NCI-H2107 treated with DMSO at 0.1 percent for 48 hours (cell line): Measurements from ENCODE around the gene INPP4B.

Experiments
- DNase-seq: peaks from one replicate; lab custom pipeline; 2025; ENCODE audit not compliant: unreplicated experiment; lab: John Stamatoyannopoulos, UW

Gene INPP4B

GRCh38 chr4:142164767-142165500 is 681.2 kb downstream of the INPP4B start:
- DNase-seq: no peak

- no peak for DNase-seq
Measured at GRCh38 chr4:142161086-142161485, 685.0 kb downstream of the INPP4B start.

GRCh38 chr4:142160509-142160908 is 685.6 kb downstream of the INPP4B start:
- no peak for DNase-seq

- DNase-seq: no peak
Measured at GRCh38 chr4:142158980-142159379, 687.1 kb downstream of the INPP4B start.

GRCh38 chr4:142156256-142156655 is 689.8 kb downstream of the INPP4B start:
- no peak for DNase-seq

GRCh38 chr4:142155347-142155746 is 690.8 kb downstream of the INPP4B start:
- DNase-seq: no peak

GRCh38 chr4:142150483-142150882 is 695.6 kb downstream of the INPP4B start:
- DNase-seq: no peak

- no peak for DNase-seq
Measured at GRCh38 chr4:142144813-142145212, 701.3 kb downstream of the INPP4B start.

GRCh38 chr4:142142366-142143054 is 703.6 kb downstream of the INPP4B start:
- DNase-seq: no peak

- no peak for DNase-seq
Measured at GRCh38 chr4:142141224-142141623, 704.9 kb downstream of the INPP4B start.

- no peak for DNase-seq
Measured at GRCh38 chr4:142130666-142131065, 715.4 kb downstream of the INPP4B start.

GRCh38 chr4:142129931-142130330 is 716.2 kb downstream of the INPP4B start:
- DNase-seq: no peak

GRCh38 chr4:142129473-142129872 is 716.6 kb downstream of the INPP4B start:
- DNase-seq: no peak

GRCh38 chr4:142128529-142128928 is 717.6 kb downstream of the INPP4B start:
- no peak for DNase-seq

GRCh38 chr4:142126890-142127497 is 719.1 kb downstream of the INPP4B start:
- peak; percentile 13 for DNase-seq

GRCh38 chr4:142124874-142125273 is 721.2 kb downstream of the INPP4B start:
- DNase-seq: no peak

GRCh38 chr4:142121448-142122350 is 724.4 kb downstream of the INPP4B start:
- no peak for DNase-seq

- no peak for DNase-seq
Measured at GRCh38 chr4:142120921-142121320, 725.2 kb downstream of the INPP4B start.

- DNase-seq: no peak
Measured at GRCh38 chr4:142112451-142112850, 733.6 kb downstream of the INPP4B start.

- no peak for DNase-seq
Measured at GRCh38 chr4:142110136-142110535, 736.0 kb downstream of the INPP4B start.

- DNase-seq: no peak
Measured at GRCh38 chr4:142104041-142104440, 742.1 kb downstream of the INPP4B start.
